HL-60 (cell line): ENCODE measurements around the gene UGDH.
A peak's percentile ranks its signal among the peaks of the same experiment; 100 is the strongest.

Experiments
- CTCF ChIP-seq: IDR thresholded peaks from one replicate; pipeline ENCODE4 v1.5.1; 2011; ENCODE audit warnings: low read length, control low read depth, inconsistent platforms; ENCODE audit not compliant: insufficient read depth
- POLR2AphosphoS5 ChIP-seq: IDR thresholded peaks from 2 replicates; pipeline ENCODE4 v1.6.1; 2012; ENCODE audit warnings: low read depth
- SPI1 ChIP-seq: IDR thresholded peaks from 2 replicates; pipeline ENCODE4 v1.6.1; 2012; ENCODE audit warnings: low read depth, mild to moderate bottlenecking, borderline replicate concordance

GRCh38 chr4:39464886-39465501 lies 62.2 kb downstream of the UGDH start:
- TF ChIP-seq CTCF (peak; percentile 4), POLR2AphosphoS5 (peak; percentile 39; the same call in 1 of the 2 replicates), SPI1 (no peak)
